ENCODE data around the gene TMEM200A.

The TMEM200A gene

DNA sequence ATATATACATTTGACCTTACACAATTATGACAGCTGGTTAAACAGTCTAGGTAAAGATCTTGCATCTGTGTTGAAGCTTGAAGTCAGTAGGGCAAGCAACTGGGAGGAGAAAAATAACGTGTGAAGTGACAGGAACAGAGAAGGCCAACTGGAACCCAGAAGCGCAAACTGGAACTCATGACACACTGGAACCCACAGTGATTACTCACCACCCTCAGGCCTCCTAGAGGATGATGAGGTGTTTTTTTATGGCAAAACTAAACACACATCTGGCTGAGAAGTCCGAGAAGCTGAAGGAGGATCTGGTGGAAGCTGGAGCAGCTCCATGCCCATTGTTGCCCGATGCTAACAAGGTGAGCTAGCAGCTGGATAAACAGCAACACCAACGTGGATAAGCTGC is 108.1 kb downstream of the TMEM200A start:
- no peaks in the 10 kb centered on the region for H3K27me3 ChIP-seq (ENCODE audit: insufficient read depth, low read length, poor library complexity)
- DNase-seq (no peak), ATAC-seq (ENCODE audit: insufficient read depth, low read depth) (no peak)
- no peaks in the 10 kb centered on the region for H4K20me1 ChIP-seq (ENCODE audit: insufficient read depth, low read length)
- H3K27ac ChIP-seq (ENCODE audit: low read length), result no peak overlapping the region; the same call in 1 of the 2 replicates
- no peaks in the 10 kb centered on the region for H3K4me1 ChIP-seq (ENCODE audit: insufficient read depth, low read length)
- TF ChIP-seq CTCF (IDR thresholded peaks at IDR 0.05; ENCODE audit: borderline replicate concordance, extremely low read depth, low read length, poor library complexity, severe bottlenecking) (no peak), EZH2 (IDR thresholded peaks at IDR 0.05; ENCODE audit: borderline replicate concordance, low read depth, low read length, severe bottlenecking) (no peak)
- no peak overlapping the region for H2AFZ ChIP-seq (ENCODE audit: low read depth, low read length)
- peaks cover 16% of the 10 kb centered on the region for H3K9me3 ChIP-seq (ENCODE audit: insufficient read depth, low read length, severe bottlenecking)
- no peaks in the 10 kb centered on the region for H3K79me2 ChIP-seq (ENCODE audit: insufficient read depth, low read length)
- H3K4me3 ChIP-seq (ENCODE audit: low read depth in 1 of 2, low read length in 2 of 2), result no peak overlapping the region
- H3K36me3 ChIP-seq (ENCODE audit: insufficient read depth, low read length), result no peaks in the 10 kb centered on the region
- H3K9ac ChIP-seq (ENCODE audit: low read depth, low read length), result no peak overlapping the region
- no peak overlapping the region for H3K4me2 ChIP-seq (ENCODE audit: insufficient read depth, low read length)

- 0 out of 2 replicates have a peak overlapping the region, but pooled peaks have one; percentile 1 for H3K9ac ChIP-seq (ENCODE audit: low read depth, low read length)
- H3K4me3 ChIP-seq (ENCODE audit: low read depth in 1 of 2, low read length in 2 of 2), result no peak overlapping the region
- peaks cover 34% of the 10 kb centered on the region for H3K4me1 ChIP-seq (ENCODE audit: insufficient read depth, low read length)
- peak overlapping the region; percentile 27; the same call in 1 of the 2 replicates for H3K4me2 ChIP-seq (ENCODE audit: insufficient read depth, low read length)
- TF ChIP-seq EZH2 (IDR thresholded peaks at IDR 0.05; ENCODE audit: borderline replicate concordance, low read depth, low read length, severe bottlenecking) (no peak), CTCF (IDR thresholded peaks at IDR 0.05; ENCODE audit: borderline replicate concordance, extremely low read depth, low read length, poor library complexity, severe bottlenecking) (no peak)
- H3K36me3 ChIP-seq (ENCODE audit: insufficient read depth, low read length), result no peaks in the 10 kb centered on the region
- peak; percentile 90 for ATAC-seq (ENCODE audit: insufficient read depth, low read depth)
- H3K9me3 ChIP-seq (ENCODE audit: insufficient read depth, low read length, severe bottlenecking), result no peaks in the 10 kb centered on the region
- DNase-seq, result peak; percentile 72
- H3K27ac ChIP-seq (ENCODE audit: low read length), result peak overlapping the region; percentile 67
- H4K20me1 ChIP-seq (ENCODE audit: insufficient read depth, low read length), result no peaks in the 10 kb centered on the region
- no peak overlapping the region for H2AFZ ChIP-seq (ENCODE audit: low read depth, low read length)
- H3K79me2 ChIP-seq (ENCODE audit: insufficient read depth, low read length), result no peaks in the 10 kb centered on the region
- no peaks in the 10 kb centered on the region for H3K27me3 ChIP-seq (ENCODE audit: insufficient read depth, low read length, poor library complexity)
Measured at GRCh38 chr6:130482645-130483390, 117.0 kb downstream of the TMEM200A start.

DNA sequence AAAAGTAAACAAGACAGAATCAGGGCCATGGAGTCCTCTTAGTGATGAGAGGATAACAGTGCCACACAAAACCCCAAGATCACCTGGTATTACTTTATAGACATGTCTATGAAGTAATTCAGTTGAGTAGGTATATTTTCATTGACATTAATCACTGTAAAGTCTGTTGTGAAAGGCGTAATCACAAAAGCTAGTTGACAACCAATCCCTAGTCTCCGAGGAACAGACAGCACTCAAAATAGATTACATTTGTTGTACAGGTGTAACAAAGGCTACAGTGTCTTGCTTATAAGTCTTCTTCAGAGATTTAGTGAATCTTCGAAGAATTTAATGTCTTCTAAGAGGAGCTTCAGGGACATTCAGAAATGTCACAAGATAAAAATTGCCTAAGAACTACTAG is 120.1 kb downstream of the TMEM200A start:
- peaks cover 34% of the 10 kb centered on the region for H3K4me1 ChIP-seq (ENCODE audit: insufficient read depth, low read length)
- H3K9me3 ChIP-seq (ENCODE audit: insufficient read depth, low read length, severe bottlenecking), result no peaks in the 10 kb centered on the region
- H3K36me3 ChIP-seq (ENCODE audit: insufficient read depth, low read length), result no peaks in the 10 kb centered on the region
- no peaks in the 10 kb centered on the region for H3K79me2 ChIP-seq (ENCODE audit: insufficient read depth, low read length)
- ATAC-seq (ENCODE audit: insufficient read depth, low read depth), result no peak
- no peak overlapping the region for H3K4me2 ChIP-seq (ENCODE audit: insufficient read depth, low read length)
- H3K27ac ChIP-seq (ENCODE audit: low read length), result no peak overlapping the region
- H4K20me1 ChIP-seq (ENCODE audit: insufficient read depth, low read length), result no peaks in the 10 kb centered on the region
- no peaks in the 10 kb centered on the region for H3K27me3 ChIP-seq (ENCODE audit: insufficient read depth, low read length, poor library complexity)
- no peak for DNase-seq
- TF ChIP-seq EZH2 (IDR thresholded peaks at IDR 0.05; ENCODE audit: borderline replicate concordance, low read depth, low read length, severe bottlenecking) (no peak), CTCF (IDR thresholded peaks at IDR 0.05; ENCODE audit: borderline replicate concordance, extremely low read depth, low read length, poor library complexity, severe bottlenecking) (no peak)
- no peak overlapping the region for H3K9ac ChIP-seq (ENCODE audit: low read depth, low read length)
- no peak overlapping the region for H2AFZ ChIP-seq (ENCODE audit: low read depth, low read length)
- no peak overlapping the region for H3K4me3 ChIP-seq (ENCODE audit: low read depth in 1 of 2, low read length in 2 of 2)

Measured in DND-41 (cell line).